Naive thymus-derived CD8-positive, alpha-beta T cell (primary cell): ENCODE data around the gene MCUR1. TPM values are rescaled to one million over a fixed set of nuclear protein-coding genes. Genes with fewer than 3 reads are reported as not detected.
A peak's percentile ranks its signal among the peaks of the same experiment; 100 is the strongest.
"Not testable (repeated sequence)": the region's sequence is repeated elsewhere in the genome, so short reads cannot be mapped to it uniquely, and the experiment has no call there.

Experiments used
- ATAC-seq, 2 donors: fragments of 150-1000 bp; cut with Tn5 transposase in 1 of 2; sonication (Bioruptor Pico), chemical (Tn5 transposase) in 1 of 2; 1 replicate in 1 of 2; 2 replicates in 1 of 2; pipeline ENCODE4 v1.10.0; 2021; ENCODE audit warnings: mild to moderate bottlenecking in 2 of 2, moderate library complexity in 2 of 2
- POLR2A ChIA-PET: fragments of 350-600 bp; sonication (Branson Sonifier 250); formaldehyde crosslinking; loops from one replicate; lab custom pipeline; 2021; ENCODE audit warnings: antibody characterized with exemption; lab: Charles Lee
- DNase-seq, 10 donors: peaks; one replicate each; pipeline versions ENCODE4 v3.0.0 to v3.0.0-alpha.2; 2020 to 2022
- H3K27ac Mint-ChIP-seq, 10 donors: one replicate each; pipeline ENCODE4 v1.8.0; 2020 to 2022; ENCODE audit warnings: mild to moderate bottlenecking in 10 of 10, mixed read lengths in 10 of 10, moderate library complexity in 4 of 10, inconsistent platforms in 1 of 10
- H3K27me3 Mint-ChIP-seq, 5 donors: one replicate each; pipeline ENCODE4 v1.8.0; 2021 to 2022; ENCODE audit warnings: mixed read lengths in 5 of 5
- H3K36me3 Mint-ChIP-seq, 3 donors: one replicate each; pipeline ENCODE4 v1.8.0; 2020 to 2022; ENCODE audit warnings: mixed read lengths in 3 of 3, mild to moderate bottlenecking in 2 of 3, inconsistent platforms in 1 of 3
- H3K4me1 Mint-ChIP-seq, 4 donors: one replicate each; pipeline ENCODE4 v1.8.0; 2021 to 2022; ENCODE audit warnings: mixed read lengths in 4 of 4
- H3K4me3 Mint-ChIP-seq, 10 donors: one replicate each; pipeline ENCODE4 v1.8.0; 2020 to 2022; ENCODE audit warnings: mild to moderate bottlenecking in 10 of 10, mixed read lengths in 10 of 10, moderate library complexity in 6 of 10, inconsistent platforms in 1 of 10
- H3K9me3 Mint-ChIP-seq, 9 donors: one replicate each; pipeline ENCODE4 v1.8.0; 2020 to 2022; ENCODE audit warnings: mixed read lengths in 9 of 9, mild to moderate bottlenecking in 3 of 9, inconsistent platforms in 1 of 9, moderate library complexity in 1 of 9
- polyA plus RNA-seq, 3 donors: library from polyadenylated mRNA; unstranded; fragments of 300-500 nt; fragmentation: Illumina TruSeq; gene quantifications; one replicate each; pipeline ENCODE4 v1.2.3, GENCODE V29; 2021
- total RNA-seq, 8 experiments: library from RNA in 2 of 8; stranded (reverse) in 2 of 8; gene quantifications; one replicate each; pipeline ENCODE4 v1.2.3 and lab custom pipeline; 2021 to 2026

Gene MCUR1
- total and polyA plus RNA-seq, 5 experiments from 2014 or later: 5.9 to 12.2 (median 8.4) TPM

DNA sequence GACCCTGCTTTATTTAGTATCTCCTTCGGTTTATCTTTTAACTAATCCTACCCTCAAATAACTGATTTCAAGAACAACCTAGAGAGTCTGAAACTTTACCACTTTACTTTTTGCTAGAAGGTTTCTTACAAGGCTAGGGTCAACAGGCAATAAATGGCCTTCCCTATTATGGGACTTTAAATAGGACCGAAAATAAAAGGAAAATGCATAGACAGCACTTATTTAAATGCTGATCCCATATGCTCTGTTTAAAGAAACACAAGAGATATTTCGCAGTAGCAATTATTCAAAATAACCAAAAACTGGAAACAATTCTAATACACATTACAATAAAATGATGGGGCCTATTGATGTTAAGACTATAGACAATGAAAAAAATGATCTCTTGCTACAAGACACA lies 13.7 kb downstream of the MCUR1 start:
- Mint-ChIP-seq H3K4me3 (no peak overlapping the region), H3K36me3 (peaks cover 0 to 58% (median 8%) of the 10 kb centered on the region in 3 donors), H3K9me3 (no peaks in the 10 kb centered on the region), H3K4me1 (no peaks in the 10 kb centered on the region), H3K27ac (peak overlapping the region in 1 of 10 donors; percentile 13), H3K27me3 (no peaks in the 10 kb centered on the region)
- DNase-seq: no peak
- POLR2A ChIA-PET: no interaction called here
- no peak for ATAC-seq

DNA sequence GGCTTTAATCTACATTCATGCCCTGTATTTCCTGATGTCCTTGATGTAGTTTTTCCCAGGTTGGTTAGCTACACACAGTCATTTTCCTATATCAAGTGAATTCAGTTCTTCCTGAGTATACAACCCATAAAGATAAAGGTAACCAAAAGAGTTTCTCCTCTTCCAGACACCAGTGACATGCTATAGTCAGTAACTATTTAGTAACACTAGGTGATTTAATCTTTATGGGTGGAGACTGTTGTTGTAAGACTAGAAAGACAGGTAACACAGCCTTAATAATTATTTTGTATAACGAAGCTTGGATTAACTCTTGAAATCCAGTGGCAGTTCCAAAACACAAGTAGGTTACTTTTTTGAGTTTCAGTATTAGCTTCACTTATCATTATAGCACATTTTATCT lies 17.6 kb downstream of the MCUR1 start:
- Mint-ChIP-seq H3K27me3 (no peaks in the 10 kb centered on the region), H3K27ac (no peak overlapping the region), H3K9me3 (no peaks in the 10 kb centered on the region), H3K36me3 (peaks cover 3 to 57% (median 7%) of the 10 kb centered on the region in 3 donors), H3K4me3 (no peak overlapping the region), H3K4me1 (peaks cover 0 to 6% (median 4%) of the 10 kb centered on the region in 4 donors)
- DNase-seq: no peak
- POLR2A ChIA-PET: interaction anchor here (0.7 kb wide), 1 partner anchor 463 kb away, joined by 4 read pairs; no protein-coding TSS in a partner anchor
- ATAC-seq: no peak

DNA sequence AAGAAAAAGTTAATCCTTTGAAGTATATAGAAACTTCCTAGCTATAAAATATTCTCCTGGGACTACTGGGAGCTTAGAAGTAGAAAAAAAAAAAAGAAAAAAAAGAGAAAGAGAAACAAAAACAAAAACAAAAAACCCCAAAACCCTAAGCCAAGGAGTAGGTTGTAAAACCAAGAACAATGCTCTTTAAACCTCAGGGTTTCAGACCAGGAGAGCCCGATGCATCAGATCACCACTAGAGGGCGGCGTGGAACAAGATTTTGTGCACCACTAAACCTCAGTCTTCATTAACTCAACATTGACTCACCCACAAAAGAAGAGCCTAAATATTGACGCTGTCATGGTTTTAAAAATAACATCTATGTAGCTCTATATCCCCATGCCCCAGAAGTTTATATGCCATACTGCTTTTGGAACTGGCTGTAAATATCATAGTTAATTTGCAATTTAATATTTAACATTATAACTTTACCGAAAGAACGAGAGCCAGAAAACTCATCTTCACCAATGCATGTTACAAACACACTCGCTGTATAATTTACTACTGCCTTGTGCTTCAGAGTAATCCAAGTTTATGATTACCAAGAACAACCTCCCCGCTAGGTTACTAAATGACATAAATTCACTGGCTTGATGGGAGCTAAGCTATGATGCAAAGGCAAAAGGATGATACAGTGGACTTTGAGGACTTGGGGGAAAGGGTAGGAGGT lies 19.2 kb downstream of the MCUR1 start:
- POLR2A ChIA-PET: interaction anchor here (0.6 to 1.5 kb wide), 4 partner anchors 19 to 84 kb away, joined by 3 to 4 read pairs (median 3); partner anchors contain the start of gene RANBP9

DNA sequence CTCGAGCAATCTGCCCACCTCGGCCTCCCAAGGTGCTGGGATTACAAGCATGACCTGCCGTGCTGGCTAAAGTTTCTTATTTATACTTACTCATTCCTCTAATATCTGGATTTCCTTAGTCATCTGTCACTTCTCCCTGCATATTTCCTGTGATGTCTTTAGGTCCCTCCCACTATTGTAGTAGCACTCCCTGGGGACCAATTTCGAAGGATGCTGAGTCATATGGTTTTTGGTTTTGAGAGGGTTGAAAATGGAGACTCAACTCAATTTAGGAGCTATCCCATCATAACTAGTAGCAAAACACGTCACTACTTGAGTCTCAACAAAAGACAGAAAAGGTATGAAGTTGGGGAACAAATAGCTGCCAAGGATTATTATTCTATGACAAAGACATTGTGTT lies 20.2 kb downstream of the MCUR1 start:
- POLR2A ChIA-PET: interaction anchor here (1.0 to 1.5 kb wide), 2 partner anchors 31 to 83 kb away, joined by 3 read pairs; partner anchors contain the start of gene RANBP9
- ATAC-seq: no peak
- H3K9me3 Mint-ChIP-seq: no peaks in the 10 kb centered on the region
- no peak overlapping the region for H3K4me3 Mint-ChIP-seq
- peaks cover 0 to 6% (median 4%) of the 10 kb centered on the region in 4 donors for H3K4me1 Mint-ChIP-seq
- H3K36me3 Mint-ChIP-seq: peaks cover 9 to 60% (median 12%) of the 10 kb centered on the region in 3 donors
- H3K27me3 Mint-ChIP-seq: no peaks in the 10 kb centered on the region
- H3K27ac Mint-ChIP-seq: no peak overlapping the region
- no peak for DNase-seq

More for the DNA sequence above, 19.2 kb downstream of the MCUR1 start:
- Mint-ChIP-seq H3K36me3 (peaks cover 3 to 55% (median 7%) of the 10 kb centered on the region in 3 donors), H3K27ac (peak overlapping the region in 3 of 10 donors; percentile 6 to 71 (median 39)), H3K9me3 (no peaks in the 10 kb centered on the region), H3K4me1 (peaks cover 0 to 6% (median 4%) of the 10 kb centered on the region in 4 donors), H3K27me3 (no peaks in the 10 kb centered on the region), H3K4me3 (no peak overlapping the region)
- ATAC-seq (peak; percentile 97 to 98), DNase-seq (peak; percentile 62 to 90 (median 77))

DNA sequence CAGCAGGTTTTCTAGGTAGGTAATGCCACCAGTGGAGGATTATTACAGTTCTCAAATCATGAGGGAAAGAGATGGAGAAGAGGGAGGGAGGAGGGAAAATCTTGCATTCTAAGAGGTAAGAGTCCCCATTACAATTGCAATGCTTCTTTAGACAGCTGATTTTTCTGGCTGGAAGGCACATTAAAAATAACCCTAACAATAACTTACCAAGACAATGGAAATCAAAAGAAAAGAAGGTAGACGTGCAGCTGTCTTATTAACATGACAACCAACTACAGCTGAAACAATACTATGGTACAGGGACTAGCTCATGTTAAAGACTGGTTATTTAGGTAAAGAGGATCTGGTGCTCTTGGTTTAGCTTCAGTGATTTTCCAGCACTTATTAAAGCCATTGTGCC lies 24.6 kb downstream of the MCUR1 start:
- Mint-ChIP-seq H3K36me3 (peaks cover 9 to 50% (median 12%) of the 10 kb centered on the region in 3 donors), H3K4me3 (no peak overlapping the region), H3K27me3 (no peaks in the 10 kb centered on the region), H3K4me1 (no peaks in the 10 kb centered on the region), H3K9me3 (no peaks in the 10 kb centered on the region), H3K27ac (no peak overlapping the region)
- DNase-seq: no peak
- ATAC-seq: no peak
- POLR2A ChIA-PET: interaction anchor here (1.1 kb wide), 1 partner anchor 277 kb away, joined by 4 read pairs; no protein-coding TSS in a partner anchor

DNA sequence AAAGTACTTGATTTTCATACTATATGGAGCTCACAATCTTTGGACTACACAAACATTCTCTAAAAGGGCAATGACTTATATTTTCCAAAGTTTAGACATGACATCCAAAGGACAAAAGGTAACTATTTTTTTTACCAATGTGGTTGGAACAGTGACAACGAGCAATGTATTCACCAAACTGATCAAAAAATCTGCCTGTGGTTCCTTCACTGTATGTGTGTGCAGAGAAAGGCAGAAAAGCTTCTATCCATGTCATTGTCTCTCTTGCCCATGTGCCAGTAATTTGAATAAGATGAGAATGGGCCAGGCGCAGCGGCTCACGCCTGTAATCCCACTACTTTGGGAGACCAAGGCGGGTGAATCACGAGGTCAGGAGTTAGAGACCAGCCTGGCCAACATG lies 25.5 kb downstream of the MCUR1 start:
- H3K4me1 Mint-ChIP-seq: no peaks in the 10 kb centered on the region
- ATAC-seq (no peak), DNase-seq (no peak)
- no peaks in the 10 kb centered on the region for H3K9me3 Mint-ChIP-seq
- H3K27me3 Mint-ChIP-seq: no peaks in the 10 kb centered on the region
- no peak overlapping the region for H3K27ac Mint-ChIP-seq
- peaks cover 7 to 47% (median 12%) of the 10 kb centered on the region in 3 donors for H3K36me3 Mint-ChIP-seq
- no peak overlapping the region for H3K4me3 Mint-ChIP-seq
- POLR2A ChIA-PET: no interaction called here

DNA sequence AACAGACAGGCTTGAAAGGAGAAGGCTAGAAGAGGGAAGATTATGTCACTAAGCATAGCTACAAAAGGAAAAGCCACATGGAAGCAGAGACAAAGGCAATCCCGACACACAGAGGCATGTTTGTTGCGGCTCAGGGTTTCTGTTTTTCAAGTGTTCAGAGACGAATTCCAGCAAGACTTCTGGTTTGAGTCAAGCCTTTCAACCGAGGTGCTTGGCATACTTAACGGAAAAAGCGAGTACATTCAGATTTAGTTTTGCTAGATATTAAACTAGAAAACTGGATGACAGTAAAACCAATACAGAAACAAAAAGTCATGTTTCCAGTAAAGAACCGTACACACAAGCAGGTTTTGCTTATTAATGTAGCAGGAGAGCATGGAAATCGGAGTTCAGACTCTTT lies 27.2 kb downstream of the MCUR1 start:
- Mint-ChIP-seq H3K36me3 (peaks cover 10 to 37% (median 12%) of the 10 kb centered on the region in 3 donors), H3K4me1 (no peaks in the 10 kb centered on the region), H3K27ac (no peak overlapping the region), H3K4me3 (no peak overlapping the region), H3K9me3 (no peaks in the 10 kb centered on the region), H3K27me3 (no peaks in the 10 kb centered on the region)
- POLR2A ChIA-PET: no interaction called here
- no peak for DNase-seq
- no peak for ATAC-seq

DNA sequence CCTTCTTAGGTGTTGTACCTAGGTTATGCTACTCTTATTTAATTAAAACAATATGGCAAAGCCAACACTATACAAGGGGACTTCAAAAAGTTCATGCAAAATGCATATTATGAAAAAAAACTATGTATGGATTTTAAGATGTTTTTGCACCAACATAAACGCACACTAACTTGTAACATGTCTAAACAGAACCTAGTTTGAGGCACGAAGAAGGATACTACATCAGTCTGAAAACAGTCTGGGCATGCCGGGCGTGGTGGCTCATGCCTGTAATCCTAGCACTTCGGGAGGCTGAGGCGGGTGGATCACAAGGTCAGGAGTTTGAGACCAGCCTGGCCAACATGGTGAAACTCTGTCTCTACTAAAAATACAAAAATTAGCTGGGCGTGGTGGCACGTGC lies 34.2 kb downstream of the MCUR1 start:
- H3K27ac Mint-ChIP-seq, H3K4me3 Mint-ChIP-seq, DNase-seq, H3K9me3 Mint-ChIP-seq, H3K4me1 Mint-ChIP-seq, ATAC-seq, POLR2A ChIA-PET, H3K27me3 Mint-ChIP-seq, H3K36me3 Mint-ChIP-seq: not testable (repeated sequence)

DNA sequence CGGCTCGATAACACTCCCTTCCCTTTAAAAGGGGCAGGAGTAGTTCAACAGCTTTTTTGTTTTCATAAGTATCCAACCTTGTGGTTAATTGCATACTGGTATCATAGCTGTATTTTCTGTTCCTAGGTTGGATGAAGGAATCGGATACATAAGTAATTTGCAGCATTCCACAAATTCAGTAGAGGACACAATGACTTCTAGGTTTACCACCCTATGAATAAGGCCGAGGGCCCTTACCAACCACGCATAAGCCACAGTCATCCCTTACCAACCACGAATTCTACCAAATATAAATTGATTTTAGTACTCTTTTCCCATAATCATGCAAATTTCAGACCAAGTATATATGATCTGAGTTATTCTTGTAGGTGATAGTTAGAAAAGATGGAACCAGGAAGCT lies 36.3 kb downstream of the MCUR1 start:
- no peak overlapping the region for H3K27ac Mint-ChIP-seq
- no peaks in the 10 kb centered on the region for H3K4me1 Mint-ChIP-seq
- H3K9me3 Mint-ChIP-seq: no peaks in the 10 kb centered on the region
- H3K4me3 Mint-ChIP-seq: no peak overlapping the region
- peaks cover 0 to 3% (median 3%) of the 10 kb centered on the region in 3 donors for H3K36me3 Mint-ChIP-seq
- no peak for DNase-seq
- H3K27me3 Mint-ChIP-seq: no peaks in the 10 kb centered on the region
- no peak for ATAC-seq
- POLR2A ChIA-PET: interaction anchor here (0.7 kb wide), 1 partner anchor 10 kb away, joined by 6 read pairs; no protein-coding TSS in a partner anchor

DNA sequence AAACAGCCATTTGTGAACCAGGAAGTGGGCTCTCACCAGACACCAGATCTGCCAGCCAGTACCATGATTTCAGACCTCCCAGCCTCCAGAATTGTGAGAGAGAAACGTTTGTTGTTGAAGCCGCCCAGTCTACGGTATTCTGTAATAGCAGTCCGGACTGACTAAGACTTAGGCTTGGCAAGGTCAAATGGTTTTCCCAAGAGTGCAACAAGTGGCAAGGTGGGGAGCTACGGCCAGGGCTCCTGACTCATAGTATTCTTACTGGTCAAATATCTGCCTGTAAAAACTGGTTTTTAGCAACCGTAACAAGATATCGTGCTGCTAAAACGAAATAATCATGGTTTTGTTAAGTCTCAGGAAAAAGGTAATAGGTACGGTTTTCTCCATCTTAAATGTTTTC lies 37.8 kb downstream of the MCUR1 start:
- ATAC-seq (no peak), DNase-seq (no peak)
- POLR2A ChIA-PET: interaction anchor here (0.7 kb wide), 1 partner anchor 359 kb away, joined by 4 read pairs; no protein-coding TSS in a partner anchor
- no peaks in the 10 kb centered on the region for H3K27me3 Mint-ChIP-seq
- no peaks in the 10 kb centered on the region for H3K9me3 Mint-ChIP-seq
- H3K4me3 Mint-ChIP-seq: no peak overlapping the region
- no peaks in the 10 kb centered on the region for H3K36me3 Mint-ChIP-seq
- H3K4me1 Mint-ChIP-seq: no peaks in the 10 kb centered on the region
- no peak overlapping the region for H3K27ac Mint-ChIP-seq

DNA sequence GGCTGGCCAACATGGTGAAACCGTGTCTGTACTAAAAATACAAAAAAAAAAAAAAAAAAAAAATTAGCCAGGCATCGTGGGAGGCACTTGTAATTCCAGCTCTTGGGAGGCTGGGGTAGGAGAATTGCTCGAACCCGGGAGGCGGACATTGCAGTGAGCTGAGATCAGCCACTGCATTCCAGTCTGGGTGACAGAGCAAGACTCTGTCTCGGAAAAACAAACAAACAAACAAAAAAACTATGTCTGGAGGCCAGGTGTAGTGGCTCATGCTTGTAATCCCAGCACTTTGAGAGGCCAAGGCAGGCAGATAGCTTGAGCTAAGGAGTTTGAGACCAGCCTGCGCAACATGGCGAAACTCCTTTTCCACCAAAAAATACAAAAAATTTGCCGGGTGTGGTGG lies 38.9 kb downstream of the MCUR1 start:
- H3K36me3 Mint-ChIP-seq, ATAC-seq, H3K9me3 Mint-ChIP-seq, H3K4me1 Mint-ChIP-seq, DNase-seq, H3K27ac Mint-ChIP-seq, H3K4me3 Mint-ChIP-seq, H3K27me3 Mint-ChIP-seq: not testable (repeated sequence)
- POLR2A ChIA-PET: interaction anchor here (0.7 kb wide), 1 partner anchor 532 kb away, joined by 5 read pairs; no protein-coding TSS in a partner anchor

DNA sequence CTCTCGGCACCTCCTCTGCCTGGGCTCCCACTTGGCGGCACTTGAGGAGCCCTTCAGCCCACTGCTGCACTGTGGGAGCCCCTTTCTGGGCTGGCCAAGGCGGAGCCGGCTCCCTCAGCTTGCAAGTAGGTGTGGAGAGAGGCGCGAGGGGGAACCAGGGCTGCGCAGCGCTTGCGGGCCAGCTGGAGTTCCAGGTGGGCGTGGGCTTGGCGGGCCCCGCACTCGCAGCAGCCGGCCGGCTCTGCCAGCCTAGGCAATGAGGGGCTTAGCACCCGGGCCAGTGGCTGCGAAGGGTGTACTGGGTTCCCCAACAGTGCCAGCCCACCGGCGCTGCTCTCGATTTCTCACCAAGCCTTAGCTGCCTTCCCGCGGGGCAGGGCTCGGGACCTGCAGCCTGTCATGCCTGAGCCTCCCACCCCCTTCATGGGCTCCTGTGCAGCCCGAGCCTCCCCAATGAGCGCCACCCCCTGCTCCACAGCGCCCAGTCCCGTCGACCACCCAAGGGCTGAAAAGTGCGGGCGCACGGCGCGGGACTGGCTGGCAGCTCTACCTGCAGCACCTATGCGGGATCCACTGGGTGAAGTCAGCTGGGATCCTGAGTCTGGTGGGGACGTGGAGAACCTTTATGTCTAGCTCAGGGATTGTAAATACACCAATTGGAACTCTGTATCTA lies 41.9 kb downstream of the MCUR1 start:
- not testable (repeated sequence) for H3K27ac Mint-ChIP-seq, H3K36me3 Mint-ChIP-seq, DNase-seq, ATAC-seq, H3K4me3 Mint-ChIP-seq, H3K9me3 Mint-ChIP-seq, H3K27me3 Mint-ChIP-seq, H3K4me1 Mint-ChIP-seq
- POLR2A ChIA-PET: interaction anchor here (0.6 kb wide), 1 partner anchor 47 kb away, joined by 4 read pairs; no protein-coding TSS in a partner anchor

DNA sequence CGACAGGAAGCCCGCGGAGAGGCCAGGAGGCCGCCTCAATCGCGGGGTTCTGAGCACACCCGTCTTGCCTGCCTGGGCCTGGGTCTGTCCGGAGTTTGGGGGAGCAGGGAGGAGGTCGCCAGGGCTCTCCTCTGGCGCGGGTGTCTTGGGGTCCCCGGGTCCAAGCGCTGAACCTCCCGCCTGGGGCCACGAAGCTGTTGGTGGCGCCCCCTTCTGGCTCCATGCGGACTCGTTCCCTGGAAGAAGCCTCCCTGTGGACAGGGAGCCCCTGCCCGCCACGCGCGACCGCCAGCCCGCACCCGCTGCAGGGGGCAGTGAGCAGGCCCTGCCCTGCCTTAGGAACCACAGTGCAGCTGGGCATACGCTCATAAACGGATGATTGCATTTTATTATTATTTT lies 44.7 kb downstream of the MCUR1 start:
- no peaks in the 10 kb centered on the region for H3K9me3 Mint-ChIP-seq
- DNase-seq: peak in 2 of 10 donors; percentile 9 to 21
- POLR2A ChIA-PET: interaction anchor here (1.1 kb wide), 1 partner anchor 59 kb away, joined by 3 read pairs; no protein-coding TSS in a partner anchor
- H3K27me3 Mint-ChIP-seq: peaks cover 0 to 2% (median 0%) of the 10 kb centered on the region in 5 donors
- peaks cover 8 to 22% (median 16%) of the 10 kb centered on the region in 4 donors for H3K4me1 Mint-ChIP-seq
- no peak for ATAC-seq
- no peak overlapping the region for H3K27ac Mint-ChIP-seq
- H3K36me3 Mint-ChIP-seq: no peaks in the 10 kb centered on the region
- H3K4me3 Mint-ChIP-seq: no peak overlapping the region
